Retinal pigment epithelial cell (primary cell): ENCODE results near the gene MRGPRF.

Source experiments
- DNase-seq: peaks from one replicate; pipeline ENCODE4 v3.0.0-alpha.2; 2010; ENCODE audit warnings: low read depth
- H3K4me3 ChIP-seq: 2 replicates; pipeline ENCODE4 v1.5.1; 2011; ENCODE audit warnings: mild to moderate bottlenecking, low read length, control low read depth, moderate library complexity
- CTCF ChIP-seq: conservative IDR thresholded peaks from 2 replicates; pipeline ENCODE4 v1.5.1; 2011; ENCODE audit warnings: low read depth, low read length, control low read depth, inconsistent platforms

The MRGPRF gene

DNA sequence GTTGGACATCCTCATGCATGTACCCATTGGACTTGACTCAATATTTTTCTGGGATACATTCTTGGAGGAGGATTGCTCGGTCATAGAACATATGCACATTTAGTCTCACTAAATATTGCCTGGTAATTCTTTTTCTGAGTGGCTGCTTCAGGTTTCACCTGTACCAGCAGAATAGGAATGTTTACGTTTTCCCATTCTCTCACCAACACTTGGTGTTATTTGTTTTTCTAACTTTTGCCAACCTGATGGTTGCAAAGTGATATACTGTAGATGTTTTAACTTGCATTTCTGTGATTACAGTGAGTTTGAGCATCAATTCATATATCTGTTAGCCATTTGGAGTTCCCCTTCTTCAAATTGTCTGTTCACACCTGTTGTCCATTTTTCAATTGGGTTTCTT, 30.9 kb downstream of the MRGPRF start:
- no peak for TF ChIP-seq CTCF
- DNase-seq: no peak
- no peak overlapping the region for H3K4me3 ChIP-seq

- TF ChIP-seq CTCF: no peak
- no peak within 1 kb of the TSS for H3K4me3 ChIP-seq
- no peak for DNase-seq
Observed at GRCh38 chr11:68980776-68981065, 32.3 kb downstream of the MRGPRF start, which contains the start of gene MRGPRD. MRGPRD (minus strand) TSS chr11:68980986; CDS start chr11:68980986, 0 bp downstream.

GRCh38 chr11:68979931-68980775, 32.9 kb downstream of the MRGPRF start:
- DNase-seq: no peak
- no peak for TF ChIP-seq CTCF
- H3K4me3 ChIP-seq: no peak overlapping the region

- no peak for TF ChIP-seq CTCF
- H3K4me3 ChIP-seq: no peak overlapping the region
- DNase-seq: no peak
Observed at GRCh38 chr11:68978931-68979594, 34.0 kb downstream of the MRGPRF start.

- TF ChIP-seq CTCF: no peak
- DNase-seq: no peak
- no peak overlapping the region for H3K4me3 ChIP-seq
Observed at GRCh38 chr11:68978626-68978930, 34.5 kb downstream of the MRGPRF start.

- no peak for TF ChIP-seq CTCF
- no peak for DNase-seq
- H3K4me3 ChIP-seq: no peak overlapping the region
Observed at GRCh38 chr11:68977781-68978625, 35.0 kb downstream of the MRGPRF start.

DNA sequence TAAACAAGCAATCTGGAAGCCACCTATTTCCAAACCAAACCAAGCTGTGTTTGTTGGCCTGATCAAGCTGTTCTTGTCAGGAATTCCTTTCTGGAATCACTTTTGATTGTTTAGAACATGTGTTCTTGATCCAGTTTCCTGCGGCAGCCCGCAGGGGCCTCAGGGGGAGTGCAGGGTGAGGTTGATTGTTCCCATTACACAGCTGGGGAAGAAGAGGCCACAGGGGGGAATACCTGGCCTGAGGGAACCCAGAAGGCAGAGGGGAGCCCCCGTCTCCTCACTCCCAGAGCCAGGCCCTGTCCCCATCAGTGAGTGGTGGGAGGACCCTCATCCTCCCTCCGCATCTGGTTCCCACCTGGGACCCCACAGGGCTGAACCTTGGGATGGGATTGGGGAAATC, 36.5 kb downstream of the MRGPRF start:
- no peak overlapping the region for H3K4me3 ChIP-seq
- no peak for DNase-seq
- no peak for TF ChIP-seq CTCF
